HTERT RPE-1 (cell line): Measurements from ENCODE around the gene LIMK1.

Experiments
- in situ Hi-C: fragments of 300-500 bp; cut with MboI; formaldehyde crosslinking; loops from 4 replicates; pipeline ENCODE4 v1.14.3; 2020; ENCODE audit warnings: low sequenced_read_pairs

Gene LIMK1

DNA sequence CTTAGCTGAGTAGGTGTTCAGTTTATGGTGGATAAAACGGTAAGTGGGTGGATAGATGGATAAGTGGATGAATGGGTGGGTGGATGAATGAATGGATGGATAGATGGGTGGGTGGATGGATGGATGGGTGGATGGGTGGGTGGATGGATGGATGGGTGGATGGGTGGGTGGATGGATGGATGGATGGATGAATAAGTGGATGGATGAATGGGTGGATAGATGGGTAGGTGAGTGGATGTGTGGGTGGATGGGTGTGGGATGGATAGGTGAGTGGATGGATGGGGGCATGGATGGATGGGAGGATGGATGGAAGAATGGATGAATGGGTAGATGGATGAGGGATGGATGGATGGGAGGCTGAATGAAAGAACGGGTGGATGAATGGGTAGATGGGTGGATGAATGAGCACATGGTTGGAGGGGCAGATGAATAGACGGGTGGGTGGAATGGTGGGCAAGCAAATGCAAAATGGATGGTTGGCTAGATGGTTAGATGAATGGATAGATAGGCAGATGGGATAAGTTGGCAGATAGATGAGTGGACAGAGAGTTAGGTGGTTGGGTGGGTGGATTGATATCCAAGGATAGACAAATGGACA lies 29.9 kb upstream of the LIMK1 start:
- in situ Hi-C loops, result no loop called here

DNA sequence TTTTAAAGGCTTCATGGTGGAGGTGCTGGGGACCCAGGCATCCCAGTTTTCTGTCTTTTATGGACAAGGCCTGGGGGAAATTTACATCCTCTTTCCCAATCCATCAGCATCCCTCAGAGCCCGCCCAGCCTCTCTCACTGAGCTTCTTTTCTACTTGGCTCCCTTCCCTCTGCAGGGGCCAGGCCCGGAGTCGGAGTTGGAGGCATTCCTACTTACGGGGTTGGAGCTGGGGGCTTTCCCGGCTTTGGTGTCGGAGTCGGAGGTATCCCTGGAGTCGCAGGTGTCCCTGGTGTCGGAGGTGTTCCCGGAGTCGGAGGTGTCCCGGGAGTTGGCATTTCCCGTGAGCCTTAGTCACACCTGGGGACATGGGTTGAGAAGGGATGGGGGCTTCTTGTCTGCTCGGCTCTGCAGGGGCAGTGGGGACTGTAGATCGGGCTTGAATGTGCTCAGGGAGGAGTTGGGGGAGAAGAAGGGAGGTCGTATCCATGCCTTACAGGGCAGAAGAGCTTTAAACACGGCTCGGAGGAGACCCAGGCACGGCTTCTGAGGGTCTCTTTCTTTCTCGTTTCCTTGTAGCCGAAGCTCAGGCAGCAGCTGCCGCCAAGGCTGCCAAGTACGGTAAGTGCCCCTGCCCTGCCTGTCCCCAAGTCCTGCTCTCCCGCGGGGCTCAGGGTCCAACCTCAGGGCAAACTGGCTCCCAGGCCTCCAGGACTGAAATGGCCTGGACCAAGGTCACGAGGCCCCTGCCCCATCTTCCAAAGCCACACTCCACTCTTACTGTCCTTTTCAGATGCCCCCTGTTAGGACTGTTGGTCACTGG lies 27.3 kb upstream of the LIMK1 start:
- in situ Hi-C loops, result no loop called here

DNA sequence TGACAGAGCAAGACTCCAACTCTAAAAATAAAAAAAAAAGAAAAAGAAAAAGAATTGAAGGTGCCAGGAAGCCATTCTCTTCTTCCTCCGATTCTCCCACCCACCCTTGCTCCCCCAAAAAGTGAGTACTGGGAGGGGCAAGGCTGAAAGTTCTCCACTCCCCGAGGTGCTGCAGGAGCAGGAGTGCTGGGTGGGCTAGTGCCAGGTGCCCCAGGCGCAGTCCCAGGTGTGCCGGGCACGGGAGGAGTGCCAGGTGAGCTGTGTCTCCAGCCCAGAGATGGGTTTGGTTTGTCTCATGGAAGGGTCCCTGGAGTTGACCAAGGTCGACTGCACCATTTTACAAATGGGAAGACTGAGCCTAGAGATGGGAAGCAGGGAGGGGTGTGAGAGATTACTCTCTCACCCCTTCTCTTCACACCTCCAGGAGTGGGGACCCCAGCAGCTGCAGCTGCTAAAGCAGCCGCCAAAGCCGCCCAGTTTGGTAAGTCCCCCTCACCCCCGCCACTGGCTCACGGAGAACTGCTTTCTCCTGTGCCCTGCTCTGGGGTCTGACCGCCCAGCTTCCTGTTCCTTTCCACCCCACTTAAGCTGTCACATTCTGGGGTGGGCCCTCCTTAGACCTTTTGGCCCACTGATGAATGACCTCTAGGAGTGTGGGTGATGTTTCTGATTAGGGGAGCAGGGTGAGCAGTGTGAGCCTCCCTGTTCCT lies 26.2 kb upstream of the LIMK1 start:
- in situ Hi-C loops, result no loop called here

DNA sequence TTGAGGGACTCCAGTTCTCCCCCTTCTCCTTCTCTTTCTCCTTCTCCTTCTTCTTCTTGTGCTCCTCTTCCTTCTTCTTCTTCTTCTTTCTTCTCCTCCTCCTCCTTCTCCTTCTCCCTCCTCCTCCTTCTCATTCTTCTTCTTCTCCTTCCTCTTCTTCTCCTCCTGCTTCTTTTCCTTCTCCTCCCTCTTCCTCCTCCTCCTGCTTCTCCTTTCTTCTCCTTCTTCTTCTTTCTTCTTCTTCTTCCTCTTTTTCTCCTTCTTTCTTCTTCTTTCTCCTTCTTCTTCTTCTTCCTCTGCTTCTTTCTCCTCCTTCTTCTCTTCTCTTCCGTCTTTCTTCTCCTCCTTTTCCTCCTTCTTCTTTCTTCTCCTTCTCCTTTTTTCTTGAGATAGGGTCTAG lies 25.6 kb upstream of the LIMK1 start:
- in situ Hi-C loops, result no loop called here

DNA sequence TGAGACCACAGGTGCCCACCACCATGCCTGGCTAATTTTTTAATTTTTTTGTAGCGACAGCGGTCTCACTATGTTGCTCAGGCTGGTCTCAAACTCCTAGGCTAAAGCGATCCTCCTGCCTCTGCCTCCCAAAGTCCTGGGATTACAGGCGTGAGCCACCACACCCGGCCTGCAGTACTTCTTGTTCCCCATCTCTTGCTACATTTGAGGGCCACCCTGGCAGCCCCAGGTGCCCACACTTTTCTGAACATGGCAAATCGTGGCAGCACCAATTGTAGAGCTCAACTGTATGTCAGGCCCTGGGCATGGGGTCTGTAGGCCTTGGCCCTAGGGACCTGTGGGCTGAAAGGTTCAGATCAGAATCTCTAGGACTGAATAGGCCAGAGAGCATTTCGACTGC lies 25.1 kb upstream of the LIMK1 start:
- in situ Hi-C loops, result no loop called here

DNA sequence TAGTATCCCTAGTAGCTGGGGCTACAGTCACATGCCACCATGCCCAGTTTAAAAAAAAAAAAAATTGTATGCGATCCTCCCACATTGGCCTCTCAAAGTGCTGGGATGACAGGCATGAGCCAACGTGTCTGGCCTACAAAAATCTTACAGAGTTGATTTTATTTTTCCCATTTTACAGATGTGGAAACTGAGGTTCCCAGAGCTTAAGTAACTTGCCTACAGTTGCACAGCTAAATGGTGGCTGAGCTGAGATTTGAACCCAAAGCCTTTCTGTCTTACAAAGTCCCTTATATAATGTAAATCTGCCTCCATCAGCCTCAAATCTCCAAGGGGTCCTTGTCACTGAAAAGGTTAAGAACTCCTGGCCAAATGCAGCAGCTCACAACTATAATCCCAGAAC lies 24.6 kb upstream of the LIMK1 start:
- in situ Hi-C loops, result no loop called here

DNA sequence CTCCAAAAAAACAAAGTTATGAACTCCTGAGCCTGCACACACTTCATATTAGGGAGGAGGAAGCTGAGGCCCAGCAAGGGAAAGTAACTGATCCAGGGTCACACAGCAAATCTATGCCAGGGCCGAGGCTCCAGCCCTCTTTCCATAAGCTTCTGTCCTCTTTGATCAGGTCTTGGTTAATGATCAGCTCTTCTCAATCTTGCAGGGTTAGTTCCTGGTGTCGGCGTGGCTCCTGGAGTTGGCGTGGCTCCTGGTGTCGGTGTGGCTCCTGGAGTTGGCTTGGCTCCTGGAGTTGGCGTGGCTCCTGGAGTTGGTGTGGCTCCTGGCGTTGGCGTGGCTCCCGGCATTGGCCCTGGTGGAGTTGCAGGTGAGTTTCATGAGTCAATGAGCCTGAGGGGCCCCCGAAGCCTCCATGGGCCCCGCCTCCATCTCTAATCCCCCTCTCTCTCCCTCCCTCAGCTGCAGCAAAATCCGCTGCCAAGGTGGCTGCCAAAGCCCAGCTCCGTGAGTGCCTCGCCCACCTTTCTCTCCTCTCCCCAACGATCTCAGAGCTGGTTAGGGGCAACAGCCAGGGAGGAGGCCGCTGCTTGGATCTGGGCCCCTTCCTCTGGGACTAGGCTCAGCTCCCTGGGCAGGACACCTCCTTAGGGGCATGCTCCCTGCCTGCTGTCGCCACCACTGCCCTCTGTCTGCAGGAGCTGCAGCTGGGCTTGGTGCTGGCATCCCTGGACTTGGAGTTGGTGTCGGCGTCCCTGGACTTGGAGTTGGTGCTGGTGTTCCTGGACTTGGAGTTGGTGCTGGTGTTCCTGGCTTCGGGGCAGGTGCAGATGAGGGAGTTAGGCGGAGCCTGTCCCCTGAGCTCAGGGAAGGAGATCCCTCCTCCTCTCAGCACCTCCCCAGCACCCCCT lies 23.7 kb upstream of the LIMK1 start:
- in situ Hi-C loops, result no loop called here

DNA sequence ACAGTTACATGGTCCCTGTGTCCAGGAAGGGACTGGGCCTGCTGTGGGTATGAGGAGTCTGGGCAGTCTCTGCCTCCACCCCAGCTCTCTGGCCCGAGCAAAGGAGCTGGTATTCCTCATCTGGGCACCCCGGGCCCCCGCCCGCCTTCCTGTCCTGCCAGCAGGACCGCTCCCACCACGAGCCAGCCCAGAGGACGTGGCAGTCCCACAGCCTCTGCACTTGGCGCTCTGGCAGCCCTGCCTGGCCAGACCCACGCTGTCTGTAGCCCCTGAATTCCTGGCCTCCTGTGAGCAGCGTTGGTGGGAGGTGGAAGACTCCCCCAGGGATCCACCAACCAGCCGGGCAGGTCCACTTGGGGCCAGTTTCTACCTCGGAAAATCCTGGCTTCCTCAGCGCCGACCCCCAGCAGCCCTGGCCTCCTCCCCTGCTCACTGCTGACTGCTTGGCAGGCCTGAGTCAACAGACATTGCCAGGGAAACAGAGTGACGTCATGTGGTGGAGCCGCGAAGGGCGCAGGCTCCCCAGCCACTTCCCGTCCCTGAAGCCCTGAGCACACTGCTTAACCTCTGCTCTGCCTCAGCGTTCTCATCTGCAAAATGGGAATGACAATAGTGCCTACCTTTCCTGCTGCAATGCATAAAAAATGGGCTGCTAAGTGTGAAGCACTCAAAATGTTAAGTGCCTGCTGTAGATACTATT lies 21.6 kb upstream of the LIMK1 start:
- in situ Hi-C loops, result no loop called here

DNA sequence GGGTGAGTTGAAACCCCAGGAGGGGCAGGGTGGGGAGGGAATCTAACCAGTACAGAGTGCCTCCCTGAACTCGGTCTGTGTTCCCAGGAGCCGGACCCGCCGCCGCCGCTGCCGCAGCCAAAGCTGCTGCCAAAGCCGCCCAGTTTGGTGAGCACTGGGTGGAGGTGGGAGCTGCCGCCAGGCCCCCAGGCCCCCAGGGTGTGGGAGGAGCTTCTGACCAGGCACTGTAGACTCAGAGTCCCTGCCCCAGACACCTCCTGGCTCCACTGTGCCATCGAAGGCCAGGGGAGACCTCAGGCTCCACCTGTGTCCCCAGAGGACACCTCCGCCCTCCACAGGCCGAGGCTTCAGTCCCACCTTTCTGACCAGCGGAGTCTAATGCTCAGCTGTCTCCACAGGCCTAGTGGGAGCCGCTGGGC lies 20.4 kb upstream of the LIMK1 start:
- in situ Hi-C loops, result no loop called here

DNA sequence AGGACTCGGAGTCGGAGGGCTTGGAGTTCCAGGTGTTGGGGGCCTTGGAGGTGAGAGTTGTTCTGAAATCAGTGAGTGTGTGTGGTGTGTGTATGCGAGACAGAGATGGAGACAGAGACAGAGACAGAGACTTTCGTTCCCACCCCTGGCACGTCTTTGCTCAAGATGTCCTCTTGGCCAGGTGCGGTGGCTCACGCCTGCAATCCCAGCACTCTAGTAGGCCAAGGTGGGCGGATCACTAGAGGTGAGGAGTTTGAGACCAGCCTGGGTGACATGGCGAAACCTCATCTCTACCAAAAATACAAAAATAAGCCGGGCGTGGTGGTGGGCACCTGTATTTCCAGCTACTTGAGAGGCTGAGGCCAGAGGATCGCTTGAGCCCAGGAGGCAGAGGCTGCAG lies 20.0 kb upstream of the LIMK1 start:
- in situ Hi-C loops, result no loop called here

DNA sequence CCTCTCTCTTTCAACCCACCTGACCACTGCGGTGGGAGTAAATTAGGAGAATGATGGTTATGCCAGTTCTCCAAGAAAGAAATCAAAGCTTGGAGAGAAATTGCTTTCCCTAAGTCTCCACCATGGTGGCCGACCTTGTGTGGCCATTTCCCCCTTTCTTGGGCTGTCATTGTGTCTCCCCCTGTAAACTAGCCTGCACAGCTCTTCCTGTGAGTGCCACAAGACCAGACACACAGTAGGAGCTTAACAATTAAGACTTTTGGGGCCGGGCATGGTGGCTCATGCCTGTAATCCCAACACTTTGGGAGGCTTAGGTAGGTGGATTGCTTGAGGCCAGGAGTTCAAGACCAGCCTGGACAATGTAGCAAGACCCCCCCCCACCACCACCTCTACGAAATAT lies 18.9 kb upstream of the LIMK1 start:
- in situ Hi-C loops, result no loop called here

DNA sequence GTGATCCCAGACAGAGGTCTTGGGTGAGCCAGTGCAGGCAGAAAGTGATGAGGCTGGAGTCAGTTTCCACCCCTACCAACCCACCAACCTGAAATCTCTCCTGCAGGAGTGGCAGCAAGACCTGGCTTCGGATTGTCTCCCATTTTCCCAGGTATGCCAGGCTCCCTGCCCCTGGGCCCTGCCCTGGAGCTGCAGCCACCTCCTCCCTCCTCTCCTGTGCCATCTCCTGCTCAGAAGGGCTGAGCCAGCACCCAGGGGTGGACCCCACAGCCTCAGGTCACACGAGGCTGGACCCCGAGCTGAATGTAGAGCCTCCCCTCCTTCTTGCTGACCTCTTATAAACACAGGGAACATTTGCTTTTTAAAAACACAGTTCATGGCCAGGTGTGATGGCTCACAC lies 17.0 kb upstream of the LIMK1 start:
- in situ Hi-C loops, result no loop called here

DNA sequence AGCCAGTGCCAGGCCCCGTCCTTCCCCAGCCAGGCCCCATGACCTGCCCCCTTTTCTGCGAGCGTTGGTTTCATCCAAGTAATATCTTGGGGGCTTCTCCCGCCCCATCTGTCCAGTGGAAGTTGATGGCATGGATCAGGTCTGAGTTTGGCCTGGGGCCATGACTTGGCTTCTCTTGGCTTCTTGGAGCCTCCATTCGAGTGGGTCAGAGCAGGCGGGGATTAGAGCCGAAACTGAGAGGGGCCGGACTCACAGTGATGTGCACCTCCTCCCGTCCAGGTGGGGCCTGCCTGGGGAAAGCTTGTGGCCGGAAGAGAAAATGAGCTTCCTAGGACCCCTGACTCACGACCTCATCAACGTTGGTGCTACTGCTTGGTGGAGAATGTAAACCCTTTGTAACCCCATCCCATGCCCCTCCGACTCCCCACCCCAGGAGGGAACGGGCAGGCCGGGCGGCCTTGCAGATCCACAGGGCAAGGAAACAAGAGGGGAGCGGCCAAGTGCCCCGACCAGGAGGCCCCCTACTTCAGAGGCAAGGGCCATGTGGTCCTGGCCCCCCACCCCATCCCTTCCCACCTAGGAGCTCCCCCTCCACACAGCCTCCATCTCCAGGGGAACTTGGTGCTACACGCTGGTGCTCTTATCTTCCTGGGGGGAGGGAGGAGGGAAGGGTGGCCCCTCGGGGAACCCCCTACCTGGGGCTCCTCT lies 15.1 kb upstream of the LIMK1 start:
- in situ Hi-C loops, result no loop called here

DNA sequence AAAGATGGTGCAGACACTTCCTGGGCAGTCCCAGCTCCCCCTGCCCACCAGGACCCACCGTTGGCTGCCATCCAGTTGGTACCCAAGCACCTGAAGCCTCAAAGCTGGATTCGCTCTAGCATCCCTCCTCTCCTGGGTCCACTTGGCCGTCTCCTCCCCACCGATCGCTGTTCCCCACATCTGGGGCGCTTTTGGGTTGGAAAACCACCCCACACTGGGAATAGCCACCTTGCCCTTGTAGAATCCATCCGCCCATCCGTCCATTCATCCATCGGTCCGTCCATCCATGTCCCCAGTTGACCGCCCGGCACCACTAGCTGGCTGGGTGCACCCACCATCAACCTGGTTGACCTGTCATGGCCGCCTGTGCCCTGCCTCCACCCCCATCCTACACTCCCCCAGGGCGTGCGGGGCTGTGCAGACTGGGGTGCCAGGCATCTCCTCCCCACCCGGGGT lies 14.5 kb upstream of the LIMK1 start:
- in situ Hi-C loops, result no loop called here

DNA sequence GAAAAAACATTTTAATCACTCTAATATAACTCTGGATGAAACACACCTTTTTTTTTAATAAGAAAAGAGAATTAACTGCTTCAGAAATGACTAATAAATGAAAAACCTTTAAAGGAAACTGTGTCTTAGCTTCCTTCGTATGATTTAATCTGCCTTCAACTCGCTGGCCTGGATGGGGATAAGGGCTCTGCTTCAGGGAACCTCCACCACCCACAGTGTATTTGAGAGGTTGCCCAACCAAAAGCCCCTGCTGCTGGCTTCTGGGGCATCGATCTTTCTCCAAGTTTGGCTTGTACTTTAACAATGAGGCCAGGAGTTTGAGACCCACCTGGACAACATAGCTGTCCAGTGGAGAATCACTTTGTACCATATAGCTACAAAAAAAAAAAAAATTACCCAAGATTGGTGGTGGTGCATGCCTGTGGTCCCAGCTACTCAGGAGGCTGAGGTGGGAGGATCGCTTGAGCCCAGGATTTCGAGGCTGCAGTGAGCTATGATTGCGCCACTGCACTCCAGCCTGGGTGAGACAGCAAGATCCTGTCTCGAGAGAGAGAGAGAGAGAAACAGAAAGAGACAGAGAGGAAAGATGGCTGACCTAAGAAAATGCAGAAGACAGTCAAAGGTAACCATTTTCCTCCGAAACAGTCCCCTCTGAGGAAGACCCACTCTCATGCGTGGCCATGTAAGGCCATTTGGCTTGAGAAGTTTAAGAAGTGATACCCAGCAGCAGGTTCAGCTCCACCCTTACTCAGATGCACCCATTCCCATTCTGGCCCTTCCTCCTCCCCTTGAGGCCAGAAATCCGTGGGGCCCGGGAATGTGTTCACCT lies 13.6 kb upstream of the LIMK1 start:
- in situ Hi-C loops, result no loop called here

DNA sequence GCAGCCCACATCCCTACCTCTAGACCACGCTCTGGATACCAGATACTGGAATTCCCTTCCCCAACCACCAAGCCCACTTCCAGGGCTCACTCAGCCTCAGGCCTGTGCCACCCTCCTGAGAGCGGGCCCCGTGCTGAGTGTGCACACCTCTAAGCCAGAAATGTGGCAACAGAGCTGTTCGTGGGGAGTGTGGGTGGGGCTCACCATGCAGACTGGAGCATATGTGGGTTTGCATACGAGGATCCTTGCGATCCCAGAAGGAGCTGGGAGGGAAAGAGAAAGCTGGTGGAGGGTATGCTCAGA lies 13.0 kb upstream of the LIMK1 start:
- in situ Hi-C loops, result no loop called here

DNA sequence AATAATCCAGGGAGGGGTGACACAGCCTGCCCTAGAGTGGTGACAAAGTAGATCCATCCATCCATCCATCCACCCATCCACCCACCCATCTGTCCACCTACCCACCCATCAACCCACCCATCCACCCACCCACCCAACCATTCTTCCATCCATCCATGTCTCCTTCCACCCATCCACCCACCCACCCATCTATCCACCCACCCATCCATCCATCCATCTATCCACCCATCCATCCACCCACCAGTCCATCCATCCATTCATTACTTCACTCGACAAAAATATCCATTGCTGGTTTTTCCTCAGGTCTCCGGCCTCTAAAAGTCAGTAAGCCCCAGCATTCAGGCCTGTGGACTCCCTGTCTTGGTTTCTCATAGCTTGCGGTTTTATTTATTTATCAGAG lies 12.5 kb upstream of the LIMK1 start:
- in situ Hi-C loops, result no loop called here

DNA sequence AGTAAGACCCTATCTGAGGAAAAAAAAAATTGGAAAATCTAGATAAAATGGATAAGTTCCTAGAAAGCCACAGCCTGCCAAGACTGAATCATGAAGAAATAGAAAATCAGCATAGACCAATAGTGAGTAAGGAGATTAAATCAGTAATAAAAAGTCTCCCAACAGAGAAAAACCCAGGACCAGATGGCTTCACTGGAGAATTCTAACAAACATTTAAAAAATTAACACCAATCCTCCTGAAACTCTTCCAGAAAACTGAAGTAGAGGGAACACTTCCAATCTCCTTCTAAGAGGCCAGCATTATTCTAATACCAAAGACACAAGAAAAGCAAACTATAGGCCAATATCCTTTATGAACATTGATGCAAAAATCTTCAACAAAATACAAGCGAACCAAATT lies 8.8 kb upstream of the LIMK1 start:
- in situ Hi-C loops, result no loop called here

DNA sequence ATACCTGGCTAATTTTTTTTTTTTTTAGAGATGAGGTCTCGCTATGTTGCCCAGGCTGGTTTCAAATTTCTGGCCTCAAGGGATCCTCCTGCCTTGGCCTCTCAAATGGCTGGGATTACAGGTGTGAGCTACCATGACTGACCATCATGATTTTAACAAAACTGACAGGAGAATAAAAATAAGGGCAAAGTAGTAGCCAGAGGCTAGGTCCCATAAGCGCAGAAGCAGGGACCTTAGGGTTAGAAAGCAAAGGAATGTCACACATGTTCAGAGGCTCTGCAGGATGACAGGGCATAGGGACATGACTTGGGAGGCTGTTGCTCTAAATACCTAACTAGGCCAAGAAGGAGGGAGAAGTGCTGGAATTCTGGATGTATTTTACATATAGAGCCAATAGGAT lies 5.1 kb upstream of the LIMK1 start:
- in situ Hi-C loops, result no loop called here
